ENCODE results near the gene PYCARD.
"Not testable (repeated sequence)": the region's sequence is repeated elsewhere in the genome, so short reads cannot be mapped to it uniquely, and the experiment has no call there.

The PYCARD gene

DNA sequence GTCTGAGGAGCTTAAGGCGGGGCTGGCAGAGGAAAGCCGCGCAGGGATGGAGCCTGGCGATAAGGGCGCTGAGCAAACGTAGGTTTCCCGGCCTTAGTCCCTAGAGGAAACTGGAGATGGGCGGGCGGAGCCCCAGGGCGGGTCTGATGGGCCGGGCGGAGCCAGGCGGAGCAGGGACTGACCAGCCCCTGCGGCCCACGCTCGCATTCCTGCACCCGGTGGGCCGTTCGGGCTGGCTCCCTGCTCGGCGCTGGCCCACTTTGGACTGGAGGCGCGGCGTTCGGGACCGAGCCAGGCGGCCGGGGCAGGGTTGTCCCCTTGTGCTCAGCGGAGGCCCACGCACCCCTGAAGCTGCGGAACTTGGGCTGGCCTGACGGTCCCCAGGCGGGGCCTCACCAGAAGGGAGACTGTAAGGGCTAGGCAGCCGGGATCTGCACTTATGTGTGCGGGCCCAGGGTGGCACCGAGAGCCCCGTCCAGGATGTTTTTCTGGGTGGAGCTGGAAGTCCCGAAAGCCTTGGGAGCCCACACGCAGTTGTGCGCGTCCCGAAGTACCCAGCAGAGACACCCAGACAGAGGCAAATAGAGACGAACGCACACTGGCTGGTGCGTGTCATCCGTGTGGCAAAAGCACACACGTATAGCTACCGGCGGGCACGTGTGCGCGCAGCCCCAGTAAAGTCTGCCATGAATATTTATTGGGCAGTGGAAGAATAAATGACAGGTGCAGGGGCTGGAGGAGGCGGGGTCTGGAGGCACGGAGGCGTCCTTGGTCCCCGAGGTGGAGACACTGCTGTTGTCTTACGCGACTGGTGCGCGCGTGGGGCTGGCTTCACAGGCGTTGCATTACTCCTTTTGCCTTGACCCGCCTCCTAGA is 13.0 kb upstream of the PYCARD start:
- DNase-seq (ENCODE audit: low read depth), result no peak

DNA sequence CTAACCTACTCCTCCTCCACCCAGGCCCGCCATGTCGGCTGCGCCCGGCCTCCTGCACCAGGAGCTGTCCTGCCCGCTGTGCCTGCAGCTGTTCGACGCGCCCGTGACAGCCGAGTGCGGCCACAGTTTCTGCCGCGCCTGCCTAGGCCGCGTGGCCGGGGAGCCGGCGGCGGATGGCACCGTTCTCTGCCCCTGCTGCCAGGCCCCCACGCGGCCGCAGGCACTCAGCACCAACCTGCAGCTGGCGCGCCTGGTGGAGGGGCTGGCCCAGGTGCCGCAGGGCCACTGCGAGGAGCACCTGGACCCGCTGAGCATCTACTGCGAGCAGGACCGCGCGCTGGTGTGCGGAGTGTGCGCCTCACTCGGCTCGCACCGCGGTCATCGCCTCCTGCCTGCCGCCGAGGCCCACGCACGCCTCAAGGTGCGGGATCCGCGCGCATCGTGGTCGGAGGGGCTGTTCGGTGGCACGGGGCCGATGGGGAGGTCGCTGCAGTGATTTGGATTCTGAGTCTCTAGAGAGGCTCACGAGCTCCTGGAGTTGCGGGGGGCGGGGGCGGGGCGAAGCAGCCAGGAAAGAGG is 12.2 kb upstream of the PYCARD start:
- no peak for DNase-seq (ENCODE audit: low read depth)

DNA sequence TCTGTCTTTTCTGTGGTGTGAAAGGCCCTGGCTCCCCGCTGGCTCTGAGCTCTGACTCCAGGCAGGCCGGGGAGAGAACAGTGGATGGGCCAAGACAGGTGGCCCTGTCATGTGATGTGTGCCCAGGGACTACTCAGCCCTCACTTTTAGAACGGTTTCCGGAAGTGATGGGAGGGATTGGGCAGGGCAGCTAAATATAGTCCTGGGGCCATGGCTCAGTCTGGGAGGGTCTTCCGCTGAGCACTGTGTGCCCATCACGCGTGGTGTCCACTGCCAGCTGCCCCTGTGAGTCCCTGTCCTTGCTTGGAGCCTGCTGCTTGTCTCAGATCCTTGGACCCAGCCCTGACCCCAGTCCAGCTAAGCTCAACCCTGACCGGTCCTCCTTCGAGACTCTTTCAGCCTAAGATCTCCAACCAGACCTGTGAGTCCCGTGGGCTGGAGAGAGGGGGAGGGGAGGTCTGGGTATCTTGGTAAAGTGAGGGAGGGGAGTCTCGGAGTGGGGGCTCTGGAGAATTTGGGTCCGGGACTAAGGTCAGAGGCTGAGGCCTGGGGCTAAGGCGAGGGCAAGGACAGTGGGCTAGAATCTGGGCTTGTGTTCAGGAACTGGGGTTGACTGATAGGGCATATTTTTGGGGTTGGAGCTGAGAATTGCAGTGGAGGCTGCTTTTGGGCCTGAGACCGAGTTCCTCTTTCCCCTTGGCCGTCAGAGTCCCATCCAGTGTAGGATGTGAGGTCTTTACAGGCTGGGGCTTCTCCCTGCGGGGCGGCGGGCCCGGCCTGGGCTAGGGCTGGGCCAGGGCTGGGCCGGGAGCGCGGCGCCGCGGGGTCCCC is 11.5 kb upstream of the PYCARD start, which contains the start of gene TRIM72:
Gene TRIM72 (plus strand): TSS at position 243 of the 831 bp plus-strand sequence. CDS start 620 bp downstream, outside the sequence.
- no peak for DNase-seq (ENCODE audit: low read depth)

DNA sequence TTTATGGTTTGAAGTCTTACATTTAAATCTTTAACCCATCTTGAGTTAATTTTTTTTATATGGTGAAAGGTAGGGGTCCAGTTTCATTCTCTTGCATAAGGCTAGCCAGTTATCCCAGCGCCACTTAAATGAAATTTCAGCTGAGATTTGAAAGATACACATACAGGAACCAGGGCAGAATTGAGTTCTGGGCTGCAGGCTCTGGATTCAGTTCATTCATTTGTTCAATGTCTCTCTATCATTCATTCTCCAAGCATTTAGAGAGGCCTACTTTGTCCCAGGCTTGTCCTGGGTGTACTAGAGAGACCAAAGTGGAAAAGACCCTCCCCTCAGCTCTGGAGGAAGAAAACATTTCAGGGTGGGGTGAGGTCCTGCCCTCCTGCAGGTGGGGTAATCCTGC is 10.8 kb upstream of the PYCARD start:
- DNase-seq (ENCODE audit: low read depth), result no peak

DNA sequence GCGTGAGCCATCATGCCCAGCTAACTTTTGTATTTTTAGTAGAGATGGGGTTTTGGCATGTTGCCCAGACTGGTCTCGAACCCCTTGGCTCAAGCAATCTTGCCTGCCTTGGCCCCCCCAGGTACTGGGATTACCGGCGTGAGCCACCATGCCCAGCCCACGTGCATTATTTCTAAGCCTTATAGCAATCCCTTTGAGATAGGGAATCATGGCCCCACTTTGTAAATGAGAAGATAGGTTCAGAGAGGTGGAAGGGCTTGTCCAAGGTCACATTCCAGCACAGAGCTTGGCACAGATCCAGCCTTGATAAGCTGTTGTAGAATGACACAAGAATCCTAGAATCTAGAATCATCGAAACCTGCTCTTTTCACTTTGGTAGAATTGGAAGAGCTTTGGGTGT is 4.2 kb upstream of the PYCARD start:
- no peak for DNase-seq (ENCODE audit: low read depth)

DNA sequence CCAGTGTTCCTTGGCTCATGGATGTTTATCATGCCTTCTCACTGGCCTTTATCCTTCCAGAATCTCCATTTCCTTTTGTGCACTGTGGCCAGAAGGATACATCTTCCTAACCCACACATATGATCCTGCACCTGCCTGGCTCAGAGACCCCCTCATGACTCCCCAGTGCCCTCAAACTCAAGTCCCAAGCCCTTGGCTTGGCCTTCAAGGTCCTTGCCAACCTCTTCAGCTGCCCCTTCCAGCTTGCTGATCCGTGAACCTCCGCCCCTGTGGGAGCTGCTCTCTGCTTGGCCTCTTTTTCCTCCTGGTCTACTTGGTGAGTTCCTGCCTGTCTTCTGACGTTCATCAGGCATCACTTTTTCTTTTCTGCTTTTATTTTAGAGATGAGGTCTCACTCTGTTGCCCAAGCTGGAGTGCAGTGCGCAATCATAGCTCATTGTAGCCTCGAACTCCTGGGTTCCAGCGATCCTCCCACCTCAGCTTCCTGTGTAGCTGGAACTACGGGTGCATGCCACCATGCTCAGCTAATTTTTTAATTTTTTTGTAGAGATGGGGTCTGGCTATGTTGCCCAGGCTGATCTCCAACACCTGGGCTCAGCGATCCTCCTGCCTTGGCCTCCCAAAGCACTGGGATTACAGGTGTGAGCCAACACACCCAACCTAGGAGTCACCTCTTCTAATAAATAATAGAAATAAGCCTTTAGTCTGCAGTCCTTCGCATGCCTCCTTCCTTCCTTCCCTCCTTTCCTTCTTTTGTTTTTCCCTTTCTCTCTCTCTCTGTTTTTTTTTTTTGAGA is 2.5 kb upstream of the PYCARD start:
- DNase-seq (ENCODE audit: low read depth), result no peak

DNA sequence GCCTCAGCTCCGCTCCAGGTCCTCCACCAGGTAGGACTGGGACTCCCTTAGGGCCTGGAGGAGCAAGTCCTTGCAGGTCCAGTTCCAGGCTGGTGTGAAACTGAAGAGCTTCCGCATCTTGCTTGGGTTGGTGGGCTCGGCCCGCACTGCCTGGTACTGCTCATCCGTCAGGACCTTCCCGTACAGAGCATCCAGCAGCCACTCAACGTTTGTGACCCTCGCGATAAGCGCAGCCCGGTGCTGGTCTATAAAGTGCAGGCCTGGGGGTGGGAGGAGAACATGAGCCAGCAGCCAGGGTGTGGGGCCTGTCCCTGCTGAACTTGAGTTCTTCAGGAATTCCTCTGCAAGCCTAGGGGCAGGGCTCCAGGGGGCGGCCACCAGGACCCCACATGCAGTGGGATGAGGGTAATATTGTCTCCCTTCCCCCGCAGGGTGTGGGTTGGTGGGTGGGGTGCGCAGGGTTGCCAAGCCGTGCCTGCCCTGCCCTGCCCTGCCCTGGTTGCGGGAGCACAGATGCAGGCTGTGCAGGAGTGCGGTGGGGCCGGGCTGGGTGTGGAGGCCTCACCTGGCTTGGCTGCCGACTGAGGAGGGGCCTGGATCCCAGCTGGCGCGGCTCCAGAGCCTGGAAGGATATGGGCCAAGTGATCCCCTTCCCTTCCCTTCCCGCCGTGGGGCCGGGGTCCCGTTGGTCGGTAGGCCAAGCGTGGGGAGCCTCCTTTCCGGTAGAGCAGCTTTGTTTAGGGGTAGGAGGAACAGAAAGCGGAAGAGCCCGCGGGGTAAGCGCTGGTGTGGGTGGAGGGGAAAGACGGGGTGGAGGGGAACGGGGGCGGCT is 762 bp downstream of the PYCARD start:
- DNase-seq (ENCODE audit: low read depth), result no peak

DNA sequence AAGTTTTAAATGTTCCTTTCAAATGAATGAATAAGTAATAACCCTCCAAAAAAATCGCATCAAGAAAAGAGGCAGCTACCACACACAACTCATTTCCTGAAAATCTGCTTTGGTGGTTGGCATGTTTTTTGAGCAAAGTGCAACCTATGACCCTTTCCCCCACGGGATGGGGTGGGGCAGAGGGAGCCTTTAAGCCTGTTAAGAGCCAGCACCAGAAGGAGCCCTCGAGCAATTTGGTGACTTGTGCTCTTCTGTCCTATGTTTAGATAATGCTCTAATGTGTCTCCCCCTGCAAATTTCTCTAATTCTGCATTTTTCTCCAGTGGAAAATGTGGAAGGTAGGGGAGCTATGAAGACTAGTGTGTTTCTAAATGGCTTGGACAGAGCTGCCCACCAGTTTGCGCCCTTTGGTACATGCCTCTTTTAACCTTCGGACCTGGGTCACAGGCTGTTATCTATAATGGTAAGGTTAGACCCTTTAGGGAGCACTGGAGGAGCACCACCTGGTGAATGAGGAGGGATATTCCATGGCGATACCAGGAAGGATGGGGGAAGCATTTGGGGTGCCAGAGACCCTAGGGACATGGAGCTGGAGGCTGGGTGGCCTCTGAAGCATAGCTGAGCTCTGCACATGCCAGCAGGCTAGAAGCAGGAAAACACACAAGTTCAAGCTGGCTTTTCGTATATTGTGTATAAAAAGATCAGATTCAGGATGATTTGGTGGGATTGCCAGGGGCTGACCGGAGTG is 1.6 kb downstream of the PYCARD start:
- DNase-seq (ENCODE audit: low read depth), result no peak

DNA sequence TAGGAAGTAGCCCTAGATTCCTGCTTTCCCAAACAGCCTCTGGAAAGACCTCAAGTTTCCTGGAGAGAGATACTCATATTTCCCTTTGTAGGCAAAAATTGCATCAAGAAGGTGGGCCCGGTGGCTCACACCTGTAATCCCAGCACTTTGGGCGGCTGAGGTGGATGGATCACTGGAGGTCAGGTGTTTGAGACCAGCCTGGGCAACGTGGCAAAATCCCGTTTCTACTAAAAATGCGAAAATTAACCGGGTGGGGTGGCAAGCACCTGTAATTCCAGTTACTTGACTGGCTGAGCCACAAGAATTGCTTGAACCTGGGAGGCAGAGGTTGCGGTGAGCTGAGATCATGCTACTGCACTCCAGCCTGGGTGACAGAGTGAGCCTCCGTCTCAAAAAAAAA is 2.4 kb downstream of the PYCARD start:
- not testable (repeated sequence) for DNase-seq (ENCODE audit: low read depth)

DNA sequence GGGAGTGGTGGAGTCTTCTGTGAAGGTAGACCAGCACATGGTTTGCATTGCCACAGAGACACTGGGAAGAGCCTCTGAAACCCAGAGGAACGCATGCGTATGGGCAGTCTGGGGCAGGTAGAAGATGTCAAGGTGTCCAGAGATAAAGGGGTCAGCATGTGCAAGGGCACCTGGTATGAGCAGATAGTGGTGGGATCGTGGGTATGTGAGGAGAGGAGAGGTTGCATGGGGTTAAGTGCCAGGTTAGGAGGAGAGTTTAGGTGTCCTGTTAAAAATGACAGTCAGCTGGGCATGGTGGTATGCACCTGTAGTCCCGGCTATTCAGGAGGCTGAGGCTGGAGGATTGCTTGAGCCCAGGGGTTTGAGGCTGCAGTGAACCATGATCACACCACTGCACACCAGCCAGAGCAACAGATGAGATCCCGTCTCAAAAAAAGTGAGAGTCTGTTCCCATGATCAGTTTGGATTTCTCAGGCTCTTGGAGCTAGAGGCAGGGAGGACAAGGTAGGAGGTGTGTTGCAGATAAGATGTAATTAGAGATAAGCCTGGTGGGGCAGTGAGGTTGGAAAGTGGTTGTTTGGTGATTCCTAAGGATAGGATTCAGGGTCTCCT is 3.0 kb downstream of the PYCARD start:
- no peak for DNase-seq (ENCODE audit: low read depth)

DNA sequence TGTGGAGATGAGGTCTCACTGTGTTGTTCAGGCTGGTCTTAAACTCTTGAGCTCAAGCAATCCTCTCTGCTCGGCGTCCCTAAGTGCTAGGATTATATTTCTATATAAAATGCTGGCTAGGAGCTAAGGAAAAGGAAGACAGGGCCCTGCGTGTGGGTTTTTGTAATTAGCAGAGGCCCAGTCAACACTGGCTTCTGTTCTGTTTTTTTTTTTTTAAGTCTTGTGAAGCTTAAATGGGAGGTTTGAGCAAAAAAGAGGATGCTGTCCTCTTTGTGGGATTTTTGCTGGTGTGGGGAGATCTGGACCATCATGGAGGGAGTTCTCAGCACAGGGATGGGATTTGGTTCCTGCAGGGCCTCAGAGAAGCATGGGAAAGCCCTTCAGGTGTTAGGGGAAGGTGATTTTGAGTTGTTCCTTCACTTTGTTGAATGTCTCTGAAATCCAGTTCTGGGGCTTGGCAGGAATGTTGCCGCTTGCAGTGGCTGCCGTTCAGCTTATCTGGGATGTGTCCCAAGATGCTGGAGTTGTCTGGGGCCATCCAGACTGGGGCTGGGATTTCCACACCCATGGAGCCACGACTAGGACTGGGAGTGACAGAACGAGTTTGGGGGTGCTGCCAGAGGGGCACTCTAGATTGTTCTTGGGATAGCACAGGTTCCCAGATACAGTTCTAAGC is 4.2 kb downstream of the PYCARD start:
- DNase-seq (ENCODE audit: low read depth), result no peak

DNA sequence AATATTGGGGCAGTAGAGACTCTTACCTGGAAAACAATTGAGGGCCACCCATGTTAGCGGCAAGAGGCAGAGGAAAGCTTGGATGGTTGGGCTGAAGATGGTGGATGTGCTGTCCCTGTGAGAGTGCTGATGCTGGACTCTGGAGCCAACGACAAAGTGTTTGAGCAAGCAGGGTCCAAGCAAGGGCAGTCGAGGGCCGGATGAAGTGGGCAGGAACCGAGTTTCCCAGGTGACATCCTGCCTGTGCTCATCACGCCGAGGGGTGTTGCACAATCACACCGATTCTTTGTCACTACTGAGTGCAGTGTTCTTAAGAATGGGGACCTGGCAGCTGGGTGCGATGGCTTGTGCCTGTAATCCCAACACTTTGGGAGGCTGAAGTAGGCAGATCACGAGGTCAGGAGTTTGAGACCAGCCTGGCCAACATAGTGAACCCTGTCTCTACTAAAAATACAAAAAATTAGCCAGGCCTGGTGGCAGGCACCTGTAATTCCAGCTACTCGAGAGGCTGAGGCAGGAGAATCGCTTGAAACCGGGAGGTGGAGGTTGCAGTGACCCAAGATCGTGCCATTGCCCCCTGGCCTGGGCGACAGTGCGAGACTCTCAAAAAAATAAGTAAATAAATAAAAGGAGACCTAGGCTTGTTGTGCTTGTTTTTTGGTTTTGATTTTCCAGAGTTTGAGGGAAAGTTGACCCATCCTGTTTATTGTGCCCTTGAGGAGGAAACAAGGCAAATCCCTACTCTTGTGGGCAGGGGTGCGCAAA is 6.1 kb downstream of the PYCARD start:
- DNase-seq (ENCODE audit: low read depth), result no peak

DNA sequence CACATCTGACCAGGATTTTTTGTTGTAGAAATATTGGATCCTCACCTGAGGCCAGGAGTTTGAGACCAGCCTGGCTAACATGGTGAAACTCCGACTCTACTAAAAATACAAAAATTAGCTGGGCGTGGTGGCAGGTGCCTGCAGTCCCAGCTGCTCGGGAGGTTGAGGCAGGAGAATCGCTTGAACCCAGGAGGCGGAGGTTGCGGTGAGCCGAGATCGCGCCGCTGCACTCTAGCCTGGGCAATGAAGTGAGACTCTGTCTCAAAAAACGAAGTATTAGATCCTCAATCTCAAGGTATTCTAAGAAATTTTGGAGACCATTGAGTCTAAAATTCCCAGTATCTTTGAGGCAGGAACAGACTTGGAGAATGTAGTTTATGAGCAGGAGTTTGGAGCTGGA is 6.7 kb downstream of the PYCARD start:
- not testable (repeated sequence) for DNase-seq (ENCODE audit: low read depth)

DNA sequence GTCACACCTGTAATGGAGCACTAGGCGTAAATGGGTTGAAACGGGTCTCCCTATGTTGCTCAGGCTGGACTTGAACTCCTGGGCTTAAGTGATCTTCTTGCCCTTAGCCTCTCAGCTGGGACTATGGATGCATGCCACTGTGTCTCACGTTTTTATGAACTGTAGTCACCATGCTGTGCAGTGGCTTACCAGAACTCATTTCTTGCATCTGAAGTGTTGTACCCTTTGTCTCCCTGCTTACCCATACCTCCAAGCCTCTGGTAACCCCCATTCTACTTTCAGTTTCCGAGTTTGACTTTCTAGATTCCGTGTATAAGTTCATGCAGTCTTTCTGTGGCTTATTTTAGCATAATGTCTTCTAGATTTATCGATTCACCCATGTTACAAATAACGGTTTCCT is 7.7 kb downstream of the PYCARD start:
- no peak for DNase-seq (ENCODE audit: low read depth)

DNA sequence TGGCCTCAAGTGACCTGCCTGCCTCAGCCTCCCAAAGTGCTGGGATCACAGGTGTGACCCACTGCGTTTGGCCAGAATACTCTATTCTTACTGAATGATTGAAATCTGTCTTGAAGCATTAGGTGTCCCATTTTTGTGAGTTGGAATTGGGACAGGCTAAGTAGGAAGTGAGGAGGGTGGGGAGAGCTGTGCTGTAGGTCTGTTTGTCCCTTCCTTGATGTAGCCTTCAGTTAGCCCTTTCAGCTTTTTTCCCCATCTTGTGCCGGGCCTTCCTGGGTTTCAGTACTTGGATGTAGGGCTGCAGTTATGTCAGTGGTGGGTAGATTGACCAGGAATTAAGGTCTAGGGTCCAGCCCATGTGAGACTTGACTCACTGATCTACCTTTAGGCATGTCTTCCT is 8.7 kb downstream of the PYCARD start:
- no peak for DNase-seq (ENCODE audit: low read depth)

DNA sequence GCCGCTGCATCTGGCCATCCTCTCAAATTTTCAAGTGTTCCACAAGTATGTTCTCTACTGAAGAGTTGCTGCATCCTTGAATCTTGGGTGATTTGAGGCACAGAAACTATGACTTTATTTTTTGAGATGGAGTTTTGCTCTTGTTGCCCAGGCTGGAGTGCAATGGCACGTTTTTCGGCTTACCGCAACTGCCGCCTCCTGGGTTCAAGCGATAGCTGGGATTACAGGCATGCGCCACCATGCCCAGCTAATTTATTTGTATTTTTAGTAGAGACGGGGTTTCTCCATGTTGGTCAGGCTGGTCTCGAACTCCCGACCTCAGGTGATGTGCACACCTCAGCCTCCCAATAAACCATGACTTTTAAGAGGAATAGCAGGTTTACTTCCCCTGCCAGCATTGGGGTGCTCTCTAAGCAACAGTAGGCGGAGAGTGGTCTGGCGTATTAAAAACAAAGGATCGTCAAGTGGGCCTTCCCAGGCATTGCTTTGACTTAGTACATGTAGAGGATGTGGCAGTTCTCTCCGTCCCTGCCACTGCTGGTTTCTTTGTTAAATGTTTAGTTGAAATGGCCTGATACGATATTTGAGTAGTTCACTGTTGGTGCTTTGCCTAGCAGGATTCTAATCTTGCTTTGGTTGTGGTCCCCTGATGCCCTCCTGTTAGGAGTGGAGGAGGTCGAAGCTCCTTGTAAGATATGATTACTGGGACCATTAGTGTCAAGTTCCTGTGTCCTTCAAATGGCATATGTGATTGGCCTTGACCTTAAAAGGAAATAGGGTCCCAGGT is 9.5 kb downstream of the PYCARD start:
- no peak for DNase-seq (ENCODE audit: low read depth)

DNA sequence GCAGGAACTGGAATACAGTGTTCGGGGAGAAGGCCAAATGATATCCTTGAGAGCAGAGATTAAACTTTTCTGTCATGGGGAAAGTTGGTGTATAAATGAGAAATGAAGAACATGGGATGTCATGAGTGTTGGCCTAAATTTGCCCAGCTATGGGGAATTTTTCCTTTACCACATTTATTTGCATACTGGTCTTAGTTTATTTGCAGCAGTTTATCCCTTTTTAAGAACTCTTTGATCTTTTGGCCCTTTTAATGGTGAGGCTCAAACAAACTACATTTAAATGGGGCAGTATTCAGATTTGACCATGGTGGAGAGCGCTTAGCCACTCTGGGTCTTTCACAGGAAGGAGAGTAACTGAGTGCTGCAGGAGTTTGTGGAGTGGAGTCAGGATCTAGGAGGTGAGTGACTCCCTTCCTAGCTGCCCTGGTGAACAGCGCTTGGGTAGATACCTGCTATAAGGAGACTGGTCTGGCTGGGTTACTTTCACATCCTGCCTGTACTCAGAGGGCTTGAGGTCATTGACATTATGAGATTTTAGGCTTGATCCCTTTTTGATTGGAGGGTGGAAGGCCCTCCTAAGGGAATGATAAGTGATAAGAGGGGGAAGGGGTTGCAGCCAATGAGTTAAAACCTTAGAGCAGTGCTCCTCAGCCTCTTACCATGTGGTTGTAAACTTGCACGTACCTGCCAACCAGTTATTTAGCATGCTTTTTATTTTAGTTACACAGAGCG is 10.7 kb downstream of the PYCARD start:
- no peak for DNase-seq (ENCODE audit: low read depth)
